ENCODE data around the gene NUCKS1. TPM values are rescaled to one million over a fixed set of nuclear protein-coding genes. Genes with fewer than 3 reads are reported as not detected.
A peak's percentile ranks its signal among the peaks of the same experiment; 100 is the strongest.

The NUCKS1 gene
- total and polyA plus RNA-seq, 2 experiments from 2014 or later = 69.9 to 122 TPM

DNA sequence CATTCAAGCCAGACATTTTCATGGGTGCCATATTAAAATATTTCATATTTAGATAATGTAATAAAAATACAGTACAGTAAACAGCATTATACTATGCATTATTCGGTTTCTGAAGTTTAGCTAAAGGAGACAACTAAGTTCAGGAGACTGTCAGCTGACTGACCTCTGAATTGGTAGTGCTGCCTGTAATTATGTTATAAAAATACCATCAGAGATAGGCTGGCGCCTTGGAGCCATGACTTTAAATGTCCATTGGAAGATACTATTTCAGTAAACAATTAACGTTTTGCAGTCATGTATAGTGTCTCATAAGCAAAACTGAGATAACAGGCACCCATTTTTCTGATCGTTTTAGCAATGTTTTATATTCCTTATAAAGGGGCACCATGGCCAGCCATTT is 36.6 kb upstream of the NUCKS1 start:
- Histone ChIP-seq H3K9me3 (ENCODE audit: low read depth) (no peaks in the 10 kb centered on the region), H3K4me1 (ENCODE audit: insufficient read depth) (no peaks in the 10 kb centered on the region), H3K4me3 (no peak overlapping the region), H4K20me1 (ENCODE audit: insufficient read depth) (no peaks in the 10 kb centered on the region), H3K36me3 (ENCODE audit: low read depth) (peaks cover 6% of the 10 kb centered on the region; the same call in 1 of the 2 replicates), H3K9ac (no peak overlapping the region), H3K27me3 (replicated peaks; ENCODE audit: insufficient read depth) (no peaks in the 10 kb centered on the region), H3K79me2 (ENCODE audit: insufficient read depth) (no peaks in the 10 kb centered on the region), H2AFZ (no peak overlapping the region), H3K9me2 (ENCODE audit: insufficient read depth) (no peaks in the 10 kb centered on the region), H3F3A (ENCODE audit: insufficient read depth) (no peaks in the 10 kb centered on the region), H3K27ac (no peak overlapping the region), H3K4me2 (ENCODE audit: unreplicated experiment) (no peak overlapping the region)
- in situ Hi-C loops (cut with MboI) = loop anchor here (5.0 kb wide), 1 partner anchor 126 kb away; no protein-coding TSS in a partner anchor
- TF ChIP-seq EZH2phosphoT487 (IDR thresholded peaks at IDR 0.05; ENCODE audit: insufficient read depth, low read depth) (no peak), EZH2 (IDR thresholded peaks at IDR 0.05; ENCODE audit: insufficient read depth, poor library complexity, severe bottlenecking) (no peak)
- 71% methylated on average over 4 of the region's 4 CpGs for WGBS, 2 experiments (ENCODE audit: low coverage in 1 of 2, low lambda C conversion rate in 2 of 2, missing lambda C conversion rate in 2 of 2)
- DNase-seq = no peak

DNA sequence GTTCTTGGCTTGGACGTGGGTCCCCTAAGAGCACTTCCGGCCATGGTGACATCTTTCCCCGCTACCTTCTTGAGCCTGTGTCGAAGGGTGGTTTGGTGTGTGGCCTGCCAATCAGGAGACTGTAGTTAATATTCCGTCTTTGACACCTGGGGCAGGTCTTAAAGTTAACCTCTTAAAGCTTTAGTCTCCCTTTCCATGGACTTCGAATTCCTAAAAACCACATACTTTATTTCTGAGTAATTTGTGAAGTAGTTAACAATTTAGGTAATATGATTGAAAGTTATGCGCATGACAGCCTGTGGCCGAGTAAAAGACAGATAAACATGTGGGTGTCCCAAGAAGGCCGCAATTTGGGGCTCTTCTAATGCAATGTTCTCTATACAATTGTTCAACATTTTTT is 35.5 kb upstream of the NUCKS1 start:
- H3K4me2 ChIP-seq (ENCODE audit: unreplicated experiment) = no peak overlapping the region
- H2AFZ ChIP-seq = no peak overlapping the region
- H3K4me1 ChIP-seq (ENCODE audit: insufficient read depth) = no peaks in the 10 kb centered on the region
- 89 to 90% methylated on average over 9 of the region's 9 CpGs for WGBS, 2 experiments (ENCODE audit: low coverage in 1 of 2, low lambda C conversion rate in 2 of 2, missing lambda C conversion rate in 2 of 2)
- no peaks in the 10 kb centered on the region; the same call in 1 of the 2 replicates for H3K36me3 ChIP-seq (ENCODE audit: low read depth)
- no peak overlapping the region for H3K4me3 ChIP-seq
- no peak for DNase-seq
- no peaks in the 10 kb centered on the region for H3K79me2 ChIP-seq (ENCODE audit: insufficient read depth)
- no peaks in the 10 kb centered on the region for H3K9me2 ChIP-seq (ENCODE audit: insufficient read depth)
- TF ChIP-seq EZH2 (IDR thresholded peaks at IDR 0.05; ENCODE audit: insufficient read depth, poor library complexity, severe bottlenecking) (no peak), EZH2phosphoT487 (IDR thresholded peaks at IDR 0.05; ENCODE audit: insufficient read depth, low read depth) (no peak)
- H3K9ac ChIP-seq = no peak overlapping the region
- no peaks in the 10 kb centered on the region for H3K27me3 ChIP-seq (replicated peaks; ENCODE audit: insufficient read depth)
- H3K9me3 ChIP-seq (ENCODE audit: low read depth) = no peaks in the 10 kb centered on the region
- in situ Hi-C loops (cut with MboI) = loop anchor here (5.0 kb wide), 1 partner anchor 127 kb away; no protein-coding TSS in a partner anchor
- H4K20me1 ChIP-seq (ENCODE audit: insufficient read depth) = no peaks in the 10 kb centered on the region
- no peak overlapping the region for H3K27ac ChIP-seq
- no peaks in the 10 kb centered on the region for H3F3A ChIP-seq (ENCODE audit: insufficient read depth)

DNA sequence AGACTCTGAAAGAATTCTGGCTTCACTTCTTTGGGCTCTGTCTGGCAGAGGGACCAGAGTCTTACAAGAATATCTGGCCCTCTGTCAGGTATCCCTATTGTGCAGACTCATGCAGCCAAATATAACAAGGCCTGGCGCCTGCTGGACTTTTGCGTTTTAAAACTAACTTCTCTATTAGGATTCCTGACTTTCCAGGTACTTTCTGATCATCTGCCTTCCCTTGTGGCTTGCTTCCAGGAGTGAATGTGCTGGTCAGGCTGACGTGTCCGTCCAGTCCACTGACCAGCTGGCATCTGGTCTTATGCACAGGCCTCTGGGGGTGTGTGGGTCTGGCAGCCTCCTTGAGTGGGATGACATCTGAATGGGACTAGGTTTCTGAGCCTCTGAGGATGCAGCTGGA is 33.9 kb upstream of the NUCKS1 start:
- Histone ChIP-seq H3K9me3 (ENCODE audit: low read depth) (no peaks in the 10 kb centered on the region), H3F3A (ENCODE audit: insufficient read depth) (no peaks in the 10 kb centered on the region), H3K9ac (no peak overlapping the region), H3K27ac (no peak overlapping the region), H3K4me1 (ENCODE audit: insufficient read depth) (no peaks in the 10 kb centered on the region), H4K20me1 (ENCODE audit: insufficient read depth) (no peaks in the 10 kb centered on the region), H3K4me2 (ENCODE audit: unreplicated experiment) (no peak overlapping the region), H3K79me2 (ENCODE audit: insufficient read depth) (no peaks in the 10 kb centered on the region), H3K27me3 (replicated peaks; ENCODE audit: insufficient read depth) (no peaks in the 10 kb centered on the region), H2AFZ (no peak overlapping the region), H3K9me2 (ENCODE audit: insufficient read depth) (no peaks in the 10 kb centered on the region), H3K36me3 (ENCODE audit: low read depth) (no peaks in the 10 kb centered on the region; the same call in 1 of the 2 replicates), H3K4me3 (no peak overlapping the region)
- peak; percentile 43 for DNase-seq
- WGBS, 2 experiments (ENCODE audit: low coverage in 1 of 2, low lambda C conversion rate in 2 of 2, missing lambda C conversion rate in 2 of 2) = 81 to 87% methylated on average over 4 of the region's 4 CpGs
- TF ChIP-seq EZH2 (IDR thresholded peaks at IDR 0.05; ENCODE audit: insufficient read depth, poor library complexity, severe bottlenecking) = no peak
- no peak for TF ChIP-seq EZH2phosphoT487 (IDR thresholded peaks at IDR 0.05; ENCODE audit: insufficient read depth, low read depth)
- in situ Hi-C loops (cut with MboI) = no loop called here

DNA sequence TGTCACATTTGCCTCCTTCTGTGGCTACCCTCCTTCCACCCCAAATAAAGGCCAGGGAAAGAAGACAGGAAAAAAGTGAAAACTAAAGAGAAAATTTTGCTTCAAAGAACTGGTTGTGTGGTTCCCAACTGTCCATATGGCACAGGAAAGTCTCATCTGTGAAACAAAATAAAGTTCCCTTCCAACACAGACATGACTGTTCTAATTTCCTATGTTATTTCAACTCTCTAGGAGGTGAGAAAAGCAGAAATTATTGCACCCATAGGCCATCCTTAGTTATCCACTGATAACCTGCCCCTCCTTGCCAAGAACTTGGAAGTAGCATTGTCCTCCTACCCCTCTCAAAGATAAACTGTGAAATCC is 33.4 kb upstream of the NUCKS1 start:
- Histone ChIP-seq H3F3A (ENCODE audit: insufficient read depth) (no peaks in the 10 kb centered on the region), H3K9ac (no peak overlapping the region), H3K4me2 (ENCODE audit: unreplicated experiment) (no peak overlapping the region), H3K27ac (no peak overlapping the region), H3K9me3 (ENCODE audit: low read depth) (no peaks in the 10 kb centered on the region), H3K79me2 (ENCODE audit: insufficient read depth) (no peaks in the 10 kb centered on the region), H3K27me3 (replicated peaks; ENCODE audit: insufficient read depth) (no peaks in the 10 kb centered on the region), H3K9me2 (ENCODE audit: insufficient read depth) (no peaks in the 10 kb centered on the region), H3K36me3 (ENCODE audit: low read depth) (no peaks in the 10 kb centered on the region), H4K20me1 (ENCODE audit: insufficient read depth) (no peaks in the 10 kb centered on the region), H3K4me3 (no peak overlapping the region), H2AFZ (no peak overlapping the region), H3K4me1 (ENCODE audit: insufficient read depth) (no peaks in the 10 kb centered on the region)
- DNase-seq = no peak
- TF ChIP-seq EZH2phosphoT487 (IDR thresholded peaks at IDR 0.05; ENCODE audit: insufficient read depth, low read depth) (no peak), EZH2 (IDR thresholded peaks at IDR 0.05; ENCODE audit: insufficient read depth, poor library complexity, severe bottlenecking) (no peak)
- in situ Hi-C loops (cut with MboI) = no loop called here
